Esophagus mucosa (tissue), 1 donor: ENCODE data around the gene WRNIP1. TPM values are rescaled to one million over a fixed set of nuclear protein-coding genes. Genes with fewer than 3 reads are reported as not detected.

ENCODE experiments used
- total RNA-seq: library from RNA; stranded (reverse); gene quantifications from one replicate; pipeline ENCODE4 v1.2.4, GENCODE V29; 2023
- donor health status: DM: yes; HTN: yes; CAD: no.

WRNIP1 gene
- total RNA-seq, 1 donor from 2014 or later = 41.2 TPM

Other genes starting within 250 kb of the WRNIP1 start
- 0.84 TPM for gene MYLK4, start 14.5 kb upstream of the WRNIP1 start, total RNA-seq
- 576 TPM for gene SERPINB1, start 76.5 kb downstream of the WRNIP1 start, total RNA-seq
- gene SERPINB9, start 137.9 kb downstream of the WRNIP1 start, total RNA-seq = 8.4 TPM
- 78.8 TPM for gene SERPINB6, start 206.2 kb downstream of the WRNIP1 start, total RNA-seq
- gene NQO2, start 234.5 kb downstream of the WRNIP1 start, total RNA-seq = 31.6 TPM